Measurements from ENCODE around the gene INPP5A.

- TF ChIP-seq EZH2 (IDR thresholded peaks at IDR 0.05; ENCODE audit: low read length, unreplicated experiment) (no peak), CTCF (conservative IDR thresholded peaks at IDR 0.05; ENCODE audit: low read depth, low read length) (no peak)
Measured at GRCh38 chr10:132654121-132654571, 116.6 kb downstream of the INPP5A start.

All from PC-3 (cell line).